Measurements from ENCODE around the gene RASSF1. TPM values are rescaled to one million over a fixed set of nuclear protein-coding genes. Genes with fewer than 3 reads are reported as not detected.

RASSF1 gene
- total RNA-seq, 1 experiment from 2014 or later: 15.8 TPM

GRCh38 chr3:50323614-50324199 lies 16.9 kb downstream of the RASSF1 start:
- peak overlapping the region in 1 of 2 experiments; percentile 9; a peak in 2 of 5 replicates for H3K4me3 Mint-ChIP-seq
- Histone ChIP-seq H3K23me2 (ENCODE audit: insufficient read length, low read depth, low read length, poor library complexity, severe bottlenecking) (peaks cover 24% of the 10 kb centered on the region), H3K27ac (ENCODE audit: insufficient read length, low read depth, low read length) (no peak overlapping the region), H3K56ac (ENCODE audit: insufficient read length, low read depth, low read length) (no peak overlapping the region), H4K91ac (ENCODE audit: insufficient read length, low read depth, low read length) (no peak overlapping the region), H4K8ac (replicated peaks; ENCODE audit: insufficient read length, low read depth, low read length) (no peak overlapping the region), H2BK20ac (ENCODE audit: low read depth, low read length, poor library complexity, severe bottlenecking) (no peak overlapping the region), H2AK5ac (ENCODE audit: insufficient read length, low read length) (no peak overlapping the region), H3K4me1 (ENCODE audit: insufficient read depth, low read length) (peaks cover 6% of the 10 kb centered on the region; the same call in 1 of the 2 replicates), H3K23ac (ENCODE audit: insufficient read length, low read depth, low read length) (no peak overlapping the region), H3K9ac (ENCODE audit: extremely low read depth, insufficient read length, low read length) (no peak overlapping the region), H3K9me3 (ENCODE audit: control insufficient read depth, low read depth, low read length) (no peaks in the 10 kb centered on the region), H3K4me2 (ENCODE audit: insufficient read depth, insufficient read length, low read length) (no peak overlapping the region), H3K14ac (ENCODE audit: insufficient read depth, low read length) (no peak overlapping the region), H2BK15ac (ENCODE audit: low read depth, low read length) (no peak overlapping the region), H2BK5ac (ENCODE audit: insufficient read length, low read length) (no peak overlapping the region), H2AFZ (ENCODE audit: low read length) (no peak overlapping the region), H3K18ac (ENCODE audit: insufficient read length, low read depth, low read length) (no peak overlapping the region), H3K27me3 (ENCODE audit: insufficient read depth, low read length) (no peaks in the 10 kb centered on the region), H3T11ph (ENCODE audit: low read length) (no peak overlapping the region), H2BK12ac (ENCODE audit: insufficient read length, low read depth, low read length) (no peak overlapping the region), H2BK120ac (ENCODE audit: low read depth, low read length, poor library complexity, severe bottlenecking) (no peak overlapping the region), H4K20me1 (ENCODE audit: control insufficient read depth, insufficient read depth, insufficient read length) (no peaks in the 10 kb centered on the region), H3K4ac (ENCODE audit: low read depth, low read length) (no peak overlapping the region), H3K79me2 (ENCODE audit: insufficient read depth, low read length) (peaks cover 10% of the 10 kb centered on the region; the same call in 1 of the 2 replicates), H3K79me1 (ENCODE audit: insufficient read depth, low read depth, low read length, poor library complexity, severe bottlenecking) (peaks cover 6% of the 10 kb centered on the region), H4K5ac (ENCODE audit: insufficient read length, low read depth, low read length) (no peak overlapping the region)
- TF ChIP-seq, protein P1, sequence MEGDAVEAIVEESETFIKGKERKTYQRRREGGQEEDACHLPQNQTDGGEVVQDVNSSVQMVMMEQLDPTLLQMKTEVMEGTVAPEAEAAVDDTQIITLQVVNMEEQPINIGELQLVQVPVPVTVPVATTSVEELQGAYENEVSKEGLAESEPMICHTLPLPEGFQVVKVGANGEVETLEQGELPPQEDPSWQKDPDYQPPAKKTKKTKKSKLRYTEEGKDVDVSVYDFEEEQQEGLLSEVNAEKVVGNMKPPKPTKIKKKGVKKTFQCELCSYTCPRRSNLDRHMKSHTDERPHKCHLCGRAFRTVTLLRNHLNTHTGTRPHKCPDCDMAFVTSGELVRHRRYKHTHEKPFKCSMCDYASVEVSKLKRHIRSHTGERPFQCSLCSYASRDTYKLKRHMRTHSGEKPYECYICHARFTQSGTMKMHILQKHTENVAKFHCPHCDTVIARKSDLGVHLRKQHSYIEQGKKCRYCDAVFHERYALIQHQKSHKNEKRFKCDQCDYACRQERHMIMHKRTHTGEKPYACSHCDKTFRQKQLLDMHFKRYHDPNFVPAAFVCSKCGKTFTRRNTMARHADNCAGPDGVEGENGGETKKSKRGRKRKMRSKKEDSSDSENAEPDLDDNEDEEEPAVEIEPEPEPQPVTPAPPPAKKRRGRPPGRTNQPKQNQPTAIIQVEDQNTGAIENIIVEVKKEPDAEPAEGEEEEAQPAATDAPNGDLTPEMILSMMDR (conservative IDR thresholded peaks at IDR 0.05): no peak
- no peaks in the 10 kb centered on the region; the same call in 1 of the 2 replicates for H3K27me3 Mint-ChIP-seq (ENCODE audit: low read depth)
- no peak for DNase-seq
- no CpG with 5 or more reads among the region's 5 CpGs for WGBS (ENCODE audit: extremely low coverage, insufficient read length, low lambda C conversion rate)
- no peak overlapping the region for H3K27ac Mint-ChIP-seq
- no peaks in the 10 kb centered on the region for H3K9me3 Mint-ChIP-seq
- peaks cover 26 to 42% (median 26%) of the 10 kb centered on the region in 3 experiments for H3K36me3 Mint-ChIP-seq (ENCODE audit: insufficient read depth in 1 of 3, low read depth in 3 of 3)
- peaks cover 25 to 48% of the 10 kb centered on the region in 2 experiments for H3K4me1 Mint-ChIP-seq
